HG03060 (cell line): ENCODE data around the gene DLK1.

Source experiments
- ATAC-seq: cut with Tn5 transposase; IDR thresholded peaks from one replicate; pipeline ENCODE4 v1.9.1; 2021; ENCODE audit warnings: low read depth, moderate number of reproducible peaks; ENCODE audit not compliant: unreplicated experiment

Gene DLK1

DNA sequence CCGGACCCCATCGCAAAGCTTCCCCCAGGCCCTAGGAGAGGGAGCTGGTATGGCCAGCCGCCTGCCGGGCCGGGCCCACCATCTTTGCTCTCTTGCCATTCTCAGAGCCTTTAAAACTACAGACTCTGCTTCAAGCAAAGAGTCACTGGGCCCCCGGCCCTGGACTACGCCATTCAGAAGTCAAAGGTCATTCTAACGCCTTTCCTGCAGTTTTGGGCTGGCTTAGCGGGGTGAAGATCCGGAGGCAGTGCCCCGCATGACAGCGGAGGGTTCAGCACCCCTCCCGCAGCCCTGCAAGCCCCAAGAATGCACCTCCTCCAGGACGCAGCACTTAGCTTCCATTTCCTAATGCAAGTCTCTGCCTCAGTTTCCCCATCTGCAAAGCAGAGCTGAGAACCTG, 61.0 kb downstream of the DLK1 start:
- no peak for ATAC-seq
